ENCODE results near the gene SRPRB.

DNA sequence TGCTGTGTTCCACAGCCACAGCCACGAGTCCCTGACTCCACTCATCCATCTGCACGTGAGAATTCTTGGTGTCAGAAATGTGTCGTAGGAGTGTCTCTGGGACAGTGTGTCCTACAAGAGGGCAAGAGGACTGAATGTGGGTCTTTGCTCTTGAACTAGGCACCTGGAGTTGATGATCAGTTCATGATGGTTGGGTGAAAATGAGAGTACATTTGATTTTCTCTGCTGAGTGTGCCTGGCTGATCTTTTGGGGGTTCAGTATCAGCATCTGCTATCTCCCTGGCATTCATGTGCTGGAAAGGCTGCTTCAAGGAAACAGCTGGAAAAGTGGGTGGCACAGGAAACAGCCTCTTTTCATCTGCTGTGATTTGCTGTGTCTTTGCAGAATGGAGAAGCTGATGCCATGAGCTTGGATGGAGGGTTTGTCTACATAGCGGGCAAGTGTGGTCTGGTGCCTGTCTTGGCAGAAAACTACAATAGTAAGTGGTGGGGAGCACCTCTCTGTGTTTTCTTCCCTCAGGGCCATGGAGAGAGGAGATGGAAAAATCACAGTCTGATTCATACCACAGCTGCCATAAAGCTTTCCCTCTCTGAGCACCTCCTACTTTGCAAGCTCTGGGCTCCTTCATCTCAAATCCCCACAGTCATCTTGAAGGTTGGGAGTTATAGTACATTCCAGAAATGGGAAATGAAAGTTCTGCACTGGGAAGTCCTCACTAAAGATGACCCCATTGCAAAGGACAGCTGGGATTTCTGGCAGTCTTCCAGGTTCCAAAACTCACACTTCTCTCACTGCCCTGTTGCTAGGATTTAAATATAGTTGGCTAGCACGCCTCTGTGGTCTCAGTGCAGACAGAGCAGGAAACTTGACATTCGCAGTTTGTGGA lies 41.6 kb upstream of the SRPRB start:
- TF ChIP-seq, protein P1, sequence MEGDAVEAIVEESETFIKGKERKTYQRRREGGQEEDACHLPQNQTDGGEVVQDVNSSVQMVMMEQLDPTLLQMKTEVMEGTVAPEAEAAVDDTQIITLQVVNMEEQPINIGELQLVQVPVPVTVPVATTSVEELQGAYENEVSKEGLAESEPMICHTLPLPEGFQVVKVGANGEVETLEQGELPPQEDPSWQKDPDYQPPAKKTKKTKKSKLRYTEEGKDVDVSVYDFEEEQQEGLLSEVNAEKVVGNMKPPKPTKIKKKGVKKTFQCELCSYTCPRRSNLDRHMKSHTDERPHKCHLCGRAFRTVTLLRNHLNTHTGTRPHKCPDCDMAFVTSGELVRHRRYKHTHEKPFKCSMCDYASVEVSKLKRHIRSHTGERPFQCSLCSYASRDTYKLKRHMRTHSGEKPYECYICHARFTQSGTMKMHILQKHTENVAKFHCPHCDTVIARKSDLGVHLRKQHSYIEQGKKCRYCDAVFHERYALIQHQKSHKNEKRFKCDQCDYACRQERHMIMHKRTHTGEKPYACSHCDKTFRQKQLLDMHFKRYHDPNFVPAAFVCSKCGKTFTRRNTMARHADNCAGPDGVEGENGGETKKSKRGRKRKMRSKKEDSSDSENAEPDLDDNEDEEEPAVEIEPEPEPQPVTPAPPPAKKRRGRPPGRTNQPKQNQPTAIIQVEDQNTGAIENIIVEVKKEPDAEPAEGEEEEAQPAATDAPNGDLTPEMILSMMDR (IDR thresholded peaks at IDR 0.05; ENCODE audit: low read depth, low read length, poor library complexity, severe bottlenecking): no peak
- no peak for TF ChIP-seq EZH2phosphoT487 (IDR thresholded peaks at IDR 0.05; ENCODE audit: borderline replicate concordance, low read length)
